Loucy (cell line): ENCODE measurements around the gene SAMSN1.

ENCODE experiments used
- H2AFZ ChIP-seq: fragments of 200-600 bp; sonication (generic); 2 replicates; pipeline ENCODE4 v1.6.0; 2016; ENCODE audit warnings: antibody characterized with exemption, mild to moderate bottlenecking, low read length, moderate library complexity
- H3F3A ChIP-seq: fragments of 200-600 bp; 2 replicates; pipeline ENCODE4 v1.6.0; 2016; ENCODE audit warnings: antibody characterized with exemption, low read depth, mild to moderate bottlenecking
- H3K27me3 ChIP-seq: fragments of 200-600 bp; sonication (generic); 2 replicates; pipeline ENCODE4 v1.6.1; 2014; ENCODE audit warnings: low read length, mild to moderate bottlenecking; ENCODE audit not compliant: insufficient read depth, poor library complexity, severe bottlenecking
- H3K36me3 ChIP-seq: fragments of 200-600 bp; sonication (generic); 2 replicates; pipeline ENCODE4 v1.6.1; 2016; ENCODE audit warnings: low read length; ENCODE audit not compliant: insufficient read depth
- H3K4me1 ChIP-seq: fragments of 200-600 bp; sonication (generic); 2 replicates; pipeline ENCODE4 v1.5.1; 2014; ENCODE audit warnings: low read length, mild to moderate bottlenecking; ENCODE audit not compliant: insufficient read depth, poor library complexity, severe bottlenecking
- H3K4me2 ChIP-seq: fragments of 200-600 bp; sonication (generic); 2 replicates; pipeline ENCODE4 v1.6.0; 2014; ENCODE audit warnings: antibody characterized with exemption, low read length, low read depth, mild to moderate bottlenecking; ENCODE audit not compliant: poor library complexity, severe bottlenecking
- H3K4me3 ChIP-seq: fragments of 200-600 bp; sonication (generic); 2 replicates; pipeline ENCODE4 v1.5.1; 2014; ENCODE audit warnings: low read length, mild to moderate bottlenecking, mixed read lengths; ENCODE audit not compliant: poor library complexity, severe bottlenecking
- H3K79me2 ChIP-seq: fragments of 200-600 bp; sonication (generic); 2 replicates; pipeline ENCODE4 v1.6.1; 2014; ENCODE audit warnings: low read length; ENCODE audit not compliant: insufficient read depth
- H3K9ac ChIP-seq: fragments of 200-600 bp; sonication (generic); 2 replicates; pipeline ENCODE4 v1.6.0; 2014; ENCODE audit warnings: mild to moderate bottlenecking, low read depth, low read length, moderate library complexity; ENCODE audit not compliant: poor library complexity, severe bottlenecking
- H3K9me2 ChIP-seq: fragments of 200-600 bp; sonication (generic); replicated peaks from 2 replicates; pipeline ENCODE4 v1.6.1; 2016; ENCODE audit warnings: low read depth, low read length, mixed read lengths
- H3K9me3 ChIP-seq: fragments of 200-600 bp; sonication (generic); 2 replicates; pipeline ENCODE4 v1.6.1; 2014; ENCODE audit warnings: mild to moderate bottlenecking, antibody characterized with exemption, low read length, low read depth; ENCODE audit not compliant: insufficient read depth
- H4K20me1 ChIP-seq: fragments of 200-600 bp; sonication (generic); 2 replicates; pipeline ENCODE4 v1.6.0; 2014; ENCODE audit warnings: antibody characterized with exemption, low read length, mild to moderate bottlenecking; ENCODE audit not compliant: insufficient read depth, poor library complexity, severe bottlenecking
- CTCF ChIP-seq: fragments of 200-600 bp; sonication (generic); conservative IDR thresholded peaks from 2 replicates; pipeline ENCODE4 v1.5.1; 2014; ENCODE audit warnings: mild to moderate bottlenecking, antibody characterized with exemption, low read length
- EZH2phosphoT487 ChIP-seq: fragments of 200-600 bp; IDR thresholded peaks from 2 replicates; pipeline ENCODE4 v1.6.1; 2018; ENCODE audit warnings: antibody characterized with exemption, mild to moderate bottlenecking, moderate library complexity, borderline replicate concordance

The SAMSN1 gene

GRCh38 chr21:14483296-14483695 is 62.8 kb downstream of the SAMSN1 start:
- no peak overlapping the region for H2AFZ ChIP-seq
- H4K20me1 ChIP-seq = no peaks in the 10 kb centered on the region
- H3K9me3 ChIP-seq = no peaks in the 10 kb centered on the region
- TF ChIP-seq CTCF (no peak), EZH2phosphoT487 (no peak)
- H3K9me2 ChIP-seq = no peaks in the 10 kb centered on the region
- H3K79me2 ChIP-seq = no peaks in the 10 kb centered on the region
- H3K4me1 ChIP-seq = peaks cover 17% of the 10 kb centered on the region
- no peak overlapping the region for H3K4me2 ChIP-seq
- H3K27me3 ChIP-seq = no peaks in the 10 kb centered on the region
- no peaks in the 10 kb centered on the region for H3F3A ChIP-seq
- no peak overlapping the region for H3K9ac ChIP-seq
- no peak overlapping the region for H3K4me3 ChIP-seq
- no peaks in the 10 kb centered on the region for H3K36me3 ChIP-seq

- Histone ChIP-seq H3K9me3 (no peaks in the 10 kb centered on the region), H2AFZ (peak overlapping the region; percentile 56), H3K9me2 (no peaks in the 10 kb centered on the region), H4K20me1 (no peaks in the 10 kb centered on the region), H3K4me1 (peaks cover 17% of the 10 kb centered on the region), H3F3A (no peaks in the 10 kb centered on the region), H3K4me3 (peak overlapping the region; percentile 52), H3K27me3 (no peaks in the 10 kb centered on the region), H3K9ac (no peak overlapping the region), H3K79me2 (no peaks in the 10 kb centered on the region), H3K4me2 (peak overlapping the region; percentile 60), H3K36me3 (no peaks in the 10 kb centered on the region)
- TF ChIP-seq EZH2phosphoT487 (no peak), CTCF (no peak)
Observed at GRCh38 chr21:14482165-14482564, 64.0 kb downstream of the SAMSN1 start.

GRCh38 chr21:14480411-14481031 is 65.6 kb downstream of the SAMSN1 start:
- Histone ChIP-seq H3F3A (no peaks in the 10 kb centered on the region), H3K27me3 (no peaks in the 10 kb centered on the region), H3K36me3 (no peaks in the 10 kb centered on the region), H3K4me1 (peaks cover 17% of the 10 kb centered on the region), H3K4me2 (no peak overlapping the region), H3K4me3 (no peak overlapping the region), H3K79me2 (no peaks in the 10 kb centered on the region), H3K9ac (no peak overlapping the region), H3K9me3 (no peaks in the 10 kb centered on the region), H3K9me2 (no peaks in the 10 kb centered on the region), H2AFZ (no peak overlapping the region), H4K20me1 (no peaks in the 10 kb centered on the region)
- TF ChIP-seq EZH2phosphoT487 = no peak
- no peak for TF ChIP-seq CTCF
